HG03342 (cell line): ENCODE data around the gene LRRC45.

Experiments
- ATAC-seq: cut with Tn5 transposase; IDR thresholded peaks from one replicate; pipeline ENCODE4 v1.9.1; 2021; ENCODE audit warnings: mild to moderate bottlenecking, moderate library complexity; ENCODE audit not compliant: unreplicated experiment

LRRC45 gene

DNA sequence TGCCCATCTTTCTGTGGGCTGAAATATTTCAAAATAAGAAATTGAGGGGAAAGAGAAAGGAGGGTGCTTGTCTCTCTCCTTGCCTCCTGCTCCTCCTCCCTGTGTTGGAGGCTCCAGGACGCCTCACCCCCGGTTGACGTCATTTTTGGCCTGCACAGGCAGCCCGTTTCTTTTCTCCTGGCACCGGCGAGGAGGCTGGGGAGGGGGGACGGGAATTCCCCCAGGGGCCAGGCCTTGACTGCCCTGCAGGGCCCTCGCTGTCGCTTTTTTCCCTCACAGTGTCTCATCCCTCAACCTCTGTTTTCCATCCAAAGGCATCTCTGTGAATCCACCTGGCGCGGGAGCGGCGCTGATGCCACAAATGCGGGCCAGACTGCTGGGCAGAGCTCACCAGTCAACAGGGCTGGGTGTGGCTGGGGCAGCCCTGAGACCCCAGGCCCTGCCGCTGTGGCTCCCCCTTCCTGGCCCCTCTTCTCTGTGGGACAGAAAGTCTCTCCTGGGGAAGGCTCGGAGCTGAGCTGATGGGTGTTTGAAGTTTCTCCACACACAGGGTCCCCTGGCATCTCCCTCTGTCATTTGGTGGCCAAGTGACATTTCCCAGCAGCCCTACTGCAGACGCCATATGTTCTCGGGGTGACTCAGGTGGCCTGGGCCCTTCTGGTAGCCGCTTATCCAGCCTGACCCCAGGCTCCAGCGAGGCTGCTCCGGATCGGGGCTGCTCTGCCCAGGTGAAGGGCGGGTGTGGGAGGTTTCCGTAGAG is 16.5 kb upstream of the LRRC45 start:
- ATAC-seq: no peak

DNA sequence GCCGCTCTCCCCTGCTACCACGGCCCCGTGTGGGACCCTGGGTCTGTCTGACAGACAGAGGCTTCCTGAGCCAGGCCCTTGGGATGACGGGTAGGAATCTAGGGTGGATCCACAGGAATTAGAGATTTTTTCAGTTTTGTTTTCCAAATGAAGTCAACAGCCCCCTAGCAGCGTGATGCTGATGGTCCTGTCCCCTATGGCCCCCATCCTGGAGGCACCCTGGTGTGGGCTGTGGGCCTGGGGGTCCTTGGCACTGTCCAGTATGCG is 15.9 kb upstream of the LRRC45 start:
- ATAC-seq: no peak

DNA sequence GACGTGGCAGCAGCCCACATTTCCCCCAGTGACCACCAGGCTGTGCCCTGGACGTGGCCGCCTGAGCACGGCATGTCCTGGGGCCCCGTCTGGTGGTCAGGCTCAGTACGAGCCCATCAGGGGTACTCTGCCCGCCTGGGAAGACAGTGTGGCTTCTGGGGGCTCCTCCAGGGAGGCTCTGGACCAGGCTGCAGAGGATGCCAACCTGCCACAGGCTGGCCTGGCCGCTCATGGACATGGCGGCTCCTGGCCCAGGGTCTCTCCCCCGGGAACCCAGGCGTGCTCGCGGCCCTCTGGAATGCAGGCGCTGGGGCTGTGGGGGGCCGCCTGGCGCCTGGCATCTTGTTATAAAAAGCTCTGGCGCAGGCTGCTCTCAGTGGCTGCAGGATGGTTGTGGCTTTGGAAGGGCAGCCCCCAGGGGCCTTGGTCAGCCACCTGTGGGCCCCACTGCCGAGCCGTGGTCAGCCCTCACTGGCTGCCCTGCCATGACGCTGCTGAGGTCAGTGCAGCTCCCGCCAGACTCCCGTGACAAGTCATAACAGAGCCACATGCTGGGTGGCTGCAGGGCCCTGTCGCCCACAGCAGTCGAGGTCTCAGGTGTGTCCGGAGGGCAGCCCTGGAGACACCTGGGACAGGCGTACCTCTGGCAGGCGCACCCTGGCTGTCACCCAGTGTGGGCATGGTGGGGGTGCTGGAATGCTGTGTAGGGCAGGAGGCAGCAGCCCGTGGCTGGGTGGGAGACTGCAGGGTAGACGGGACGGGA is 15.4 kb upstream of the LRRC45 start:
- ATAC-seq: no peak

DNA sequence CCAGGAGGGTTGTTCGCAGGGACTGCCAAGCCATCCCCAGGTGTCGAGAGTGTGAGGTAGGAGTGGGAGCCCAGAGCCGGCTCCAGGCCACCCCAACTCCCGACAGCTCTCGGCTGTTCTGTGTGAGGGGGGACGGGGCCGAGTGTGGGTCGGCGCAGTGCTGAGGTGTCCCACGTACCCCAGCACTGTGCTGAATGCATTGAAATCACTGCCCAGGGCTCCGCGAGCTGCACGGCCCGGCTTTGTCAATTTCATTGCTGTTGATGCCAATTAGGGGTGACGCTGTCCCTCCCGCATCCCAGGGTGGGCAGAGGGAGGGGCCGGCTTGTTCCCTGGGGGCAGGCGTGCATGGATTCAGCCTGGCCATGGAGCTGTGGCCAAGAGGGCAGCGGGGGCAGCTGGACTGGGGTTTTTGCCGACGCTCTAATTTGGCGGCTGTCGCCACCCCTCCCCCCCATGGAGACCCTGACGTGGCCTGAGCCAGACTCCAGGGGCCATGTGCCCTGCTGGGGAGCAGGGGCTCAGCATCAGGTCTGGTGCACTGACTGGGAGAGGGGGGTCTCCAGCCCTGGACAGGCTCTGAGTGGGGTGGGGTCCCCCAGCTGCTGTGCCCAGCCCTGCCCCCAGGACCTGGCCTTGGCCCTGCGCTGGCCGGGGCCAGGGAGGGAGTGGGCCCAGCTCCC is 14.7 kb upstream of the LRRC45 start:
- ATAC-seq: no peak

DNA sequence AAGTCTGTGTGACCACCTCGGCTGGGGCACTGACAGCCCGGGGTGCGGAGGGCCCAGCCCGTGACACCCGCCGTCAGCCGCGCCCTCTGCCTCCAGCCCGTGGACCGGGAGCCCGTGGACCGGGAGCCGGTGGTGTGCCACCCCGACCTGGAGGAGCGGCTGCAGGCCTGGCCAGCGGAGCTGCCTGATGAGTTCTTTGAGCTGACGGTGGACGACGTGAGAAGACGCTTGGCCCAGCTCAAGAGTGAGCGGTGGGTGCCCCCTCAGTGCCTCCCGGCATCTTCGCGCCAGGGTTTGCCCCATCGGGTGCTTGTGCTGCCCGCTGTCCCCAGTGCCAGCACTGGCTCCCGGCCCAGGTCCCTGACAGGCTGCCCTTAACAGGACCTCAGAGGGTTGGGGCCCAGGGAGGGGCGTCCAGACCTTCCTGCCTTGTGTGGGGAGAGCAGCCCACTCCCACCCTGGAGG is 14.1 kb upstream of the LRRC45 start:
- ATAC-seq: no peak

DNA sequence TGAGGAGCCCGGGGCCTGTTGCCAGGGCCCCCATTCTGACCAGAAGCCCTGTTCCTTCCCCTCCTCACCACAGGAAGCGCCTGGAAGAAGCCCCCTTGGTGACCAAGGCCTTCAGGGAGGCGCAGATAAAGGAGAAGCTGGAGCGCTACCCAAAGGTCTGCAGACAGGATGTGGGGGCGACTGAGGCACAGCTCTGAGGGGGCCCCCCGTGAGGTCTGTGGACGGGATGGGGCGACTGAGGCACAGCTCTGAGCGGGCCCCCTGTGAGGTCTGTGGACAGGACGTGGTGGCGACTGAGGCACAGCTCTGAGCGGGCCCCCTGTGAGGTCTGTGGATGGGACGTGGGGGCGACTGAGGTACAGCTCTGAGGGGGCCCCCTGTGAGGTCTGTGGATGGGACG is 13.7 kb upstream of the LRRC45 start:
- no peak for ATAC-seq

DNA sequence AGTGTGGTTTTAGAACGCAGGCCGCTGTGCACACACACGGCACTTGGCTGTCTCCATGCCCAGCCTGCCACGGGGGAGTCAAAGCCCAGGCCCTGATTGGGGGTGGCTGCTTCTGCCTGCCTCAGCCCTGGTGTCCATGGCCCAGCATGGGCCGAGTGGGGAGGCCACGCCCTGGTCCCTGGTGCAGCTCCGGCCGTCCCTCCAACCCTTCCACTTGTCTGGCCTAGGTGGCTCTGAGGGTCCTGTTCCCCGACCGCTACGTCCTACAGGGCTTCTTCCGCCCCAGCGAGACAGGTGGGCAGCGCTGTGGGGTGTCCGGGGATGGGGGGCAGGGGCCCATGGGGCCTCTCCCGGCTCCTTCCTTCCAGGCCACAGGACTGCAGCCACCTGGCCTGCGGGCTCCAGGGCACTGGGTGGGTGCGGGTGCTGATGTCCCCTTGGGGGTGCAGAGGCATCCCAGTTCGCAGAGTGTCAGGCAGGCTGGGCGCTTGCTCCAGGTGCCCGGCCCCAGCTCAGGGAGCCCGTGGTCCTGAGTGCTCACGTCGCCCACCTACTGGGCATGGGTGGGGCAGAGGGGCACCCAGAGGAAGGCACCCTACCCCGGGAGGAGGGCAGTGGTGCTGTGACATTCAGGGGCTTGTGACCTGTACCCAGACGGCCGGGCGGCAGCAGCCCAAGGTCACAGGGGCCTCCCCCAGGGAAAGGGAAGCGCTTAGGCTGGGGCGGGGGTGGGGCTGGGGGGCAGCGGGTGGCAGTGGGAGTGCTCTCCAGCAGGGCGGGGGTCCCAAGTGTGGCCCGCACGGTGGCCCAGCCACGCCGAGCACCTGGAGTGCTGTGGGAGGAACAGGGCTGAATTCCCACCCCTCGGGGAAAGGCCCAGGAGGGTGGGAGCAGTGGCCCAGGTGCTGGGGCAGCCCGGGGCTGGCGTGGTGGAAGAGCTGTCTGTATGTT is 12.3 kb upstream of the LRRC45 start:
- ATAC-seq: no peak

DNA sequence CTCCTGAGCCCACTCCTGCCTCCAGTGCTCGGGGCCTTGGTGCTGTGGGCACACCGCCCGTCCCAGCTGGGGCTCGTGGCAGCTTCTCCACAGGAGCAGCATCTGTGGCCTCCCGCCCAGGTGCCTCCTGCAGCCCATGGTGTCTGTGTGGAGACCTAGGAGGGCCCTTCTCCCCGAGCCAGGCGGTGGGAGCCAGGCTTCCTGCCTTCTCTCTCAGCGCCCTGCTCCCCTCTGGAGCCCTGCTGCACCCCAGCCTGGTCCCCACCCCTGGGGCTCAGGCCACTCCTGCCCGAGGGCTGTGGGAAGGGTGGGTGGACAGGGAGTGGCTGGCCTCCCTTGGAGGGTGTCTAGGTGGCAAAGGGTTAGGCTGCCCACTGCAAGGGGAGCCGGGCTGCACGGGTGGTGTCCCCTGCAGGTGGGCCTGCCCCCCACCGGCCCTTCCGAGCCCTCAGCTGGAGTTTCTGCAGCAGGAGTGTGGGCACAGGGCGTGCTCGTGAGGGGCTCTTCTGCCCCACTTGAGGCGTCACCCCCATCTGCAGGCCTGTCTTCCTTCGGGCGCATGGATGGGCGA is 11.4 kb upstream of the LRRC45 start:
- no peak for ATAC-seq

DNA sequence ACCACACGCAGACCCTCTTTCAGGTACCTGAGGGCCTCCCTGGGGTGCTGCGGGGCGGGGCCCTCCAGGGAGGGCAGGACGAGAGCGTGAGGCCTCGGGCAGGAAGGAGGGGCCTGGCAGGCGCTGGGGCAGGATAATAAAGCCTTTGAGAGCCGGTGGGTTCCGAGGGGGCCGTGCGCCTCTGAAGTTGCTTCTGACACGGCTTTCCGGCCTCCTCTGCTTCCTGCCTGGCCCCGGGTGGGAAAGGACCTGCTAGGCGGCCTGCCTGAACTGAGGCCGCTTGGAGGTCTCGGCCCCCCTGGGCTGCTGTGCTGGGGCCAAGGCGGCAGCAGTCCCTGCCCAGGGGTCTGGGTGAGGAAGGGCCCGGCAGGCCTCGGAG is 10.9 kb upstream of the LRRC45 start:
- no peak for ATAC-seq

DNA sequence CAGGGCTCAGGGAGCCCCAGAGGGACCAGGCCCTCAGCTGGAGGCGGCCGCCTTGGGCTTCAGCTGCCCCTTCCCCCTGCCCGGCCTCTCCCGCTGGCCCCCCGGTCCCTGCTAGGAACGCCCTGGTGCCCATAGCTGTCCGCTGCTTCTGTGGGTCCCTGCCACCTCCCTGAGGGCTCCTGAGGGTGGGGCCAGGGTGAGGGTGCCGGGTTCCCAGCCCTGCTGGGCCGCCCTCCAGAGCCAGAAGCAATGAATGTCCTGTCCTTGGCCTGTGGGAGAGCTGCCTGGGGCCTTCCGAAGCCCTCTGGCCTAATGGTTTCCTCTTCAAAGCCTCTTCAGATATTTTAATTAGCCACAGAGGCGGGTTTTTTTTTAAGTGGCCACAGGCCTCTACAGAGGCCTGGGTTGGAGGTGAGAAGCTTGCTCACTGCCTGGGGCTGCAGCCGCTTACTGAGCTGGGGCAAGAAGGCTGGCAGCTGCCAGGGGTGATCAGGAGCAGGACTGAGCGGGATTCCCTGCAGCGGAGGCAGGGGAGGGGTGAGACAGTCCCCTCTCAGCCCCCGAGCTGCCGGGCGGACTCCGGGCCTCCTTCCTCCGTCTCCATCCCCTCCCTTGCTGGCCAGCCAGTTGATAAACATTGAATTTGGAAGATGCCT is 10.3 kb upstream of the LRRC45 start:
- ATAC-seq: no peak

DNA sequence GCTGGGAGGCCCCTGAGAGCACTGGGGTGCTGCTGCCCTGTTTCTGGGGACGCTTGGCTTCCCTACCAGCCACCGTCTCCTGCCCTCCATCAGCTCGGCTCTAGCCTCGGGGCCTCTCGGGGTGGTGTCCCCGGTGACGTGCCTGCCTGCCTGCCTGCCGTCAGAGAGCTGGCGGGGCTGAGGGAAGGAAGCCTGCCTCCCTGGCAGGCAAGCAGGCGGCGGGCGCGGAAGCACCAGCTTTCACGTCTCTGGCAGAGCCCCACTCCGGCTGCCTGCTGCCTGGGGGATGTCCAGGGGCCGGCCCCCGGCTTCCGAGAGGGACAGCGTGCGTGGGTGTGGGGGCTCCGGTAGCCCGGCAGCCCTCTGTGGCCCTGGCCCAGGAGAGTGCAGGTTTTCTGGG is 9.8 kb upstream of the LRRC45 start:
- ATAC-seq: no peak

DNA sequence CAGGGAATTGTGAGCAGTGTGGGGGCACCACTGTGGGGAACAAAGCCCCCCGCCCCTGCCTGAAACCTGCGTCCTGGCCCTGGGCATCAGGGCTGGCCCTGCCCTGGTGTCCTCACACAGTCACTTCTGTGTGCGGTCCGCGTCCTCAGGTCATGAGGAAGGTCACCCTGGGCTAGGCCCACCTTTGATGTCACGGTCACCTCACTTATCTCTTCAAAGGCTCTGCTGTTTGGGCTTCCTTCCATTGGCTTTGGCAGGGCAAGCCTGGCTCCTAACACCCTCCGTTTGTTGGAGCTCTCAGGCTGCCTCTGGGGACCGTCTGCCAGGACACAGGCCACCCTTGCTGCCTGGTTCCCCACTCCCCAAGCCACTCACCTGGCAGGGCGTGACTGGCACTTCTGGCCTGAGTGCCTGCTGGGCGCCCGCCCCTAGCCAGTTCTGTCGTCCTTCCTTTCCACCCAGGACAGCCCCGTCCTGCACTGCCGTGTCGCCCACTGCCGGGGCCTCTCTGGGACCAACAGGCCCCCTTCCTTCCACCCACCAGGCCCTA is 9.3 kb upstream of the LRRC45 start:
- ATAC-seq: no peak

DNA sequence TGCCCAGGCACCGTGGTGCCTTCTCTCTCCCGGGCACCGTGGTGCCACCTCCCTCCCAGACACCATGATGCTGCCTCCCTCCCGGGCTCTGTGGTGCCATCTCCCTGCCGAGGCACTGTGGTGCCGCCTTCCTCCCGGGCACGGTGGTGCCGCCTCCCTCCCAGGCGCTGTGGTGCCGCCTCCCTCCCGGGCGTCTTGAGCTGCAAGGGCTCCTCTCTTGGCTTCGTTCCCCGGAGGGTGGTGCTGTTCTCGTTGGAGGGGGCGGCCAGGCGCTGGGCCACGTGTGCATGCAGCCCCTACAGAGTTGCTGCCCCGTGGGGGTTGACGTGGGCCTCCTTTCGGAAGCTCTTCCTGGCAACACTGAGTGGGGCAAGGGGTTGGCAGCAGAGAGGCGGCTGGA is 8.7 kb upstream of the LRRC45 start:
- ATAC-seq: no peak

DNA sequence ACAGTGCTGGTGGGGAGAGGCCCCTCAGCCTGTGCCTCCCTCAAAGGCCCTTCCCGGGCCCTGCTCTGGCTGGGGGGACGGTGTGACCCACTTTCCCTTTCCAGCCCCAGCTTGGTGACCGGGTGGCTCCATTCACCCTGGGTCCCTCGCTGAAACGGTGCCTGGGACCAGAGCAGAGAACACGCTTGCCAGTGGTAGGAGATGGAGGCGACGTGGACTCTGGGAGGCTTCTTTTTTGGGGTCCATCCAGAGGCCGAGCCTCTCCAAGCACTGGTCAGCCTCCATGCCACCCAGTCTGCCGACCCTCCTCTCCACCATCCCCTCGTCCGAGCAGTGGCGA is 8.2 kb upstream of the LRRC45 start:
- ATAC-seq: no peak

DNA sequence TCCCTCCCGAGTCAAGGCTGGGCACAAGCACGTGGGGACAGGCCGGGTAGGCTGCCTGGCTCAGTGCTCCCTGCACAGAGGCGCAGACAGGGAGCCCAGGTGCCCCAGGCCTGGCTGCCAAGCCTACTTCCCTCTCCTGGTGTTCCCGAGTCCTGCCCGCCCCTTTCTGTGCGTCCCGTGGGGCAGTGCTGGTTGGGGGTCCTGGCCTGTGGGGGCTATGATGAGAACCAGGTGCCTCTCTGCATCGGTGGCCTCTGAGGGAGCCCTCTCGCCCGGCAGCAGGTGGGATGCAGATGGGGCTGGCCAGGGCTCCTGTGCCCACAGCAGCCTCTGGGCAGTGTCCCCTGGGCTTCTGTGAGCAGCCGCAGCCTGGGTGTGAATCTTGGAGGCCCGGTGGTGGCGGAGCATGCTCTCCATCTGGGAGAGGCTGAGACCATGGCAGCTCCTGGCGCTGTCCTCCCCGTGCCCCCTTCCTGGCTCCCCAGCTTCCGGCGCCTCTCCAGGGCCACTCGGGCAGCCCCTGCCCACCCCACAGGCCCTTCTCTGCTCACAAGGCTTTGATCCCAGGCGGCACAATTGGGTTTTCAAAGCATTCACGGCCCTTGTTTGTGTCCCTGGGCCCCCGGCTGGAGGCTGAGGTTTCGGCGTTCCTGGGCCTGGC is 7.7 kb upstream of the LRRC45 start:
- ATAC-seq: no peak

DNA sequence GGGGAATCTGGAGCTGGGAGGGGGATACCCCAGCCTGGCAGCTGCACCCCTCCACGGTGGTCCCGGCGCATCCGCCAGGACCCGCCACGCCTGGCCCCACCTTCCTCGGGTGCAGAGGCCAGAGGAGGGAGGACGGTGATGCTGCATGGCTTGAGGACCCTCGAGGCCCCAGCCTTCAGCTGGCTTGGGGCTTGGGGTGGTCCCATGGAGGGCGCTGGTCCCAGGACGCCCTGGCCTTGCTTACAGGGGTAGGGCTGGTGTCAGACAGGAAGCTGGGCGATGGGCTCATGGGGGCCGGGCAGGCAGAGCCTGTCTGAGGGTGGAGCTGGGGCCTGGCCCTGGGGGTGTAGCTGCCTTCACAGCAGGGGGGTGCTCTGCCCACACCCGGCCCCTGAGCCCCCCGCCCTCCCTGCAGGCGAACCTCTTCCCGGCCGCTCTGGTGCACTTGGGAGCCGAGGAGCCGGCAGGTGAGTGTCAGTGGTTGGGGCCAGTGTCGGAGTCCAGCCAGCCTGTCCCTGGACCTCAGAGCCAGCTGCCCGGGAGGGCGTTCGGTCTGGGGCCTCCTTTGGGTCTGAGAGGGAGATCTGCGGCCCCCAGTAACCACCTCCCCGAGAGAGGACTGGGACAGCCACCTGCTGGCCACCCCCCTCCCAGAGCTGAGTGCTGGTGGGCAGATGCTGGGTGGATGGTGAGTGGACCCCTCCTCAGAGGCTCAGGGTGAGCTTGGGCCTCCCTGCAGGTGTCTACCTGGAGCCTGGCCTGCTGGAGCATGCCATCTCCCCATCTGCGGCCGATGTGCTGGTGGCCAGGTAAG is 6.8 kb upstream of the LRRC45 start:
- ATAC-seq: no peak

DNA sequence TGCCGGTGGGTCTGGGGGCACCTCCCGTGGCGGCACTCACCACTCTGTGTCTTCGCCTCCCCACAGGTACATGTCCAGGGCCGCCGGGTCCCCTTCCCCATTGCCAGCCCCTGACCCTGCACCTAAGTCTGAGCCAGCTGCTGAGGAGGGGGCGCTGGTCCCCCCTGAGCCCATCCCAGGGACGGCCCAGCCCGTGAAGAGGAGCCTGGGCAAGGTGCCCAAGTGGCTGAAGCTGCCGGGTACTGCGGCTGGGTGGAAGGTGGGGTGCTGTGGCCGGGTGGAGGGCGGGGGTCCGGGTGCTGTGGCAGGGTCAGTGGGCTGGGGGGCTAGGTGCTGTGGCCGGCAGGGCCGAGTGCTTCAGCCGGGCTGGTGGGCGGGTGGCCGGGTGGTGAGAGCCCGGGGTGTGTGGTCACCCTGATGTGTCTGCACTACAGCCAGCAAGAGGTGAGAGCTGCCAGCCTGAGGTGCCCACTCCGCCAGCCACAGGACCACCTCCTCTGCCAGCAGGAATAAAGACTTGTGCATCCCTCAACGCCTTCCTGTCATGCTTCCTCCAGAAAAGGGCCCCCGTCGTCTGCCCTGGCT is 6.1 kb upstream of the LRRC45 start:
- ATAC-seq: no peak

DNA sequence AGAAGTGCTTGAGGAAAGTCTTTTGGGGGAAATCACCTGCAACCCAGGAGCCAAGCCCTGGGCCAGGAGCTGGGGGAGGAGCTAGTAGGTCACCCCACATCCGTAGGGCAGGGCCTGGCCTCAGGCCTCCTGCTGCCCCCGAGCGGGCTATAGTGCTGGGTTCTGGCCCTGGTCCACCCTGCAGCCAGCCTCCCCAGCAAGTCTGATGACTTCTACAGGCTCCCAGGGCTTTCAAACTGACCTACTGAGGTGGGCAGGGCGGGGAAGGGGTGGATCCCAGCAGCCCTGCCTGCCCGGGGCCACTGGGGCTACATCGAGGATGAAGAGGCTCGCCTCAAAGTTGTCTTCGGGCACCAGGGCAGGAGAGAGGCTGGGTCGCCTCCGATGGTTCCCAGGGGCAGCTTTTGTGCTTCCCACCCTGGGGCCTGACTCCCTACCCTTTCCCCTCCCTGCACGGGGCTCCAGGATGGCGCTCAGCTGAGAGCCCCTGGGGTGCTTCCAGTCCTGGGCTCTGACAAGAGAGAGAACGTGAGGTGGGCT is 5.4 kb upstream of the LRRC45 start:
- no peak for ATAC-seq
